ENCODE measurements around the gene MAGI1.

MAGI1 gene

DNA sequence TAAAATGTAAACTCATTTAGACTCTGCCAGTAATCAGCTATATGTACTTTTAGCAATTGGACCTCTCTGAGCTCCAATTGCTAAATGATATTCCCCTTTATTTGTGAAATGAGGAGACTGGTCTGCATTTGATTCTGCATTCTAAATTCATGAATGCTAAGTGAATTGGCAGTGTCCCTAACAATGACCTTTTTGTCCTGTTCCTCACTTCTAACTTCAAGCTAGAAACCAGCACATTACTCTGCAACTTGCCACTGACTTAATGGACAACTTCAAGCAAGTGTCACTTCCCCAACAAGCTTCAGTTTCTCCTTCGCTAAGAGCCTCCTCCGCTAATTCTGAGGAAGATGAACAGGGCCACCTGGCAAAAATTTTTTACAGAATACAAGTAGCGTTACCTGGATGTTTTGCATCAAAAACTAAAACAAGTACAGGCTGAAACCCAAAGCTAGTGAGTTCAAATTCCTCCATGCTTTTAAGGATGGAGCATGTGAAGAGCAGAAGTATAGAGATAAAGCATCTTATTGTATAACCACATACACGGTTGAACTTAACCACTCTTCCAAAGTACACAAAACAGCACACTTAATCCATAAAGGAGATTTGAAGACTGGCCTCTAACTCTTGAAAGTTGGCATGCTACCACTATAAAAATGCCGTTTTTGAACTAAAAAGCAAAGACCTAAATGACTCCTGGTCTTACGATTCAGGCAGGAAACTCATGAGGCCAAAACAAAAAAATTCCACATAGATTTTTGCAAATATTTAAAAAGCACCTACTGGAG is 207.6 kb downstream of the MAGI1 start:
- no peak for DNase-seq

DNA sequence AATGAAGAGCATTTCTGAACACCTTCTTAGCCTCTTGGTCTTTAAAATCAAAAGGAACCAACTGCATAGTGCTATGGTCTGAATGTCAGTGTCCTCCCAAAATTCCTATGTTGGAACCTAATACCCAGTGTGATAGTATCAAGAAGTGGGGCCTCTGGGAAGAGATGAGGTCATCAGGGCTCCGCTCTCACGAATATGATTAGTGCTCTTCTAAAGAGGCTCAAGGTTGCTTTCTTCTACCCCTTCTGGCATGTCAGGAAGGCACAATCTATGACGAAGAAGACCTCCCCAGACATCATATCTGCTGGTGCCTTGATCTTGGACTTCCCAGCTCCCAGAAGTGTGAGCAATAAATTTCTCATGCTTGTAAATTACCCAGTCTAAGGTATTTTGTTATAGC is 209.5 kb downstream of the MAGI1 start:
- DNase-seq: no peak

GRCh38 chr3:65828706-65829105 is 210.0 kb downstream of the MAGI1 start:
- DNase-seq: no peak

- no peak for DNase-seq
These were observed 211.6 kb downstream of the MAGI1 start for GRCh38 chr3:65827076-65827475.

GRCh38 chr3:65824166-65824565 is 214.6 kb downstream of the MAGI1 start:
- no peak for DNase-seq

DNA sequence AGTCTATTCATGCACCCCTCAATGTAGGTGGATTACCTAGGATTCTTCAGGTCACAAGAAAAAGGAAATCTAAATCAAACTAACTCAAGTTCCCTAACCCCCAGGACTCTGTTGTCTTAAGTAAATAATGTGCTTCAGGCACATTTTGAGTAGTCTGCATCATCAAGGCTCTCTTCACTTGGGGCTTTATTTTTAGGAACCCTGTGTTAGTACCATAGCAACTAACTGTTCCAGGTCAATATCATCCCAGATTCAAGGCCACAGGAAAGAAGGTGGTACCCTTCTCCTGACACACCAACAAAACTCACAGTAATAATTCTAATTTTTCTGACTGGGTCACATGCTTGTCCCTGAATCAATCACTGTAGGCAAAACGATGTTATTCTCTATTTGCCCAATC is 218.1 kb downstream of the MAGI1 start:
- no peak for DNase-seq

- no peak for DNase-seq
These were observed 218.8 kb downstream of the MAGI1 start for GRCh38 chr3:65819896-65820295.

- DNase-seq: no peak
These were observed 221.1 kb downstream of the MAGI1 start for GRCh38 chr3:65817553-65818126.

DNA sequence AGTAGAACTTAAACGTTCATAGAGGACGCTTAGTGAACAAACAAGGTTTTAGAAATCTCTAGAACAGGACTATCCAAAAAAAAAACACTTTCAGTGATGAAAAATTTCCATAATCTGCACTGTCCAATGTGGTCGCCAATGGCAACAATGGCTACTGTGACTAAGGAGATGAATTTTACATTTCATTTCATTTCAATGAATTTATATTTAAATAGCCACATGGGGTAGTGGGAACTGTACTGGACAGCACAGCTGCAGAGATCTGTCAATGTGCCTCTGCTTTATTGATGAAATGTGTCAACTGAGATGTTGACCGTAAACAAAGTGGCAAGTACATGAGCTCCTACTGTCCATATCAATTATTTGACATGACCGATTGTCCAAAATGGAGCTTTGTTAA is 222.5 kb downstream of the MAGI1 start:
- DNase-seq: no peak

DNA sequence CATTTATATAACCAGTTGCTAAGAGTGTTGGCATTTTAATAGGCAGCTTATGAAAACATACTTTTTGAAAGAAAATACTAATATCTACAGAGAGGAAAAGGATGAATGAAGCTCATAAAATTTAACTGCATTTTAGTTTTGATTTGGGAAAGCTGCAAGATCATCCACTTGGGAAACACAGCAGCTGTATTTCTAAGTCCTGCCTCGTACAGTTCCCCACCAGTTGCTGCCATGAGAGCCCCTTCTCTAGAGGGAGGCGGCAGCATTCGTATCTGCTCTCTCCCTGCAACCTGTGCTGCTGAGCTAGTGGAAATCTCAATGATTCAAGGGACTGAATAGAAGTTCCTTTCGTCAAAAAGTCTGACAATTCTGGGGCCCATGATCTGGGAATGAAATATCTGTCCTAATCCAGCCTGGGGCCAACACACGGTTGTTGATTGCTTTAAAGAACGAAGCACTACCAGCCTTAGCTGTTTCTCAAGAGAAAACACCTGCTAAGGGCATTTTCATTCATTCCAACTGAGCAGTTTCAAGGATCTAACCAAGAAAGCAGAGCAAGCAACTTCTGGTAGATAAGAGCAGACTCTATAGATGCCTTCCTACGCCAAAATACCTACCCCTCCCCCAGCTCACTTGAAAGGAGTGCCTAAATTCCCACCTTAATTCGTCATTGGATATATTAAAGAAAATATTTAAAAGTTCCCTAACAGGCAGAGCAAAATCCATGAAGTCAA is 223.7 kb downstream of the MAGI1 start:
- DNase-seq: no peak

GRCh38 chr3:65811892-65812291 is 226.8 kb downstream of the MAGI1 start:
- DNase-seq: no peak

DNA sequence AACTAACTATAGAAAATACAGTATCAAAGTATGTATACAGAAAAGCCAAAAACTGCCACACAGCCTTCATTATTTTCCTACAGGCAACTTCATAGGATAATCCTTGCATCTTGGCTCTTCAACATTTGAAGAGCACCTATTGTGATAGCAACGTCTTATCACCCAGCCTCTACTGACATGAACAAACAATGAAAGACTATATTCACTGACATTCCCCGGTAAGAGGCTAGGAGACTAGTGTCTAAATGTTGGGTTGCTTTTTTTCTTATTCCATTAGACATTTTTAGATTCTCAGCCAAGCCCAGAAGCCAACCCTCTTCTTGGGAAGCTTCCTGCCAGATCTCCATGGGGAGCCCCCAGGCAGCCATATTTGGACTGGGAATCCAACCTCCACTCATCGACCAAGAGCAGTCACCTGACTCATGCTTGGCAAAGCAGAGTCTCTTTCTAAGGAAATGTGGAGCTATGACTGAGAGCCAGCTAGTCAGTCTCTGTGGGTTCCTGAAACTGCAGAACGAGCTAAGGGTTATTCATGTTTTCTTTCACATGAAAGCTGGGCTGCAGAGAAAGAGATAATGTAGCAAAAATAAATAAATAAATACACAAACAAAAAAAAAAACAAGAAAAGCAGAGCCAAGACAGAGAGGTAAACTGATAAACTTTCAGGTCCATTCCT is 227.5 kb downstream of the MAGI1 start:
- DNase-seq: no peak

DNA sequence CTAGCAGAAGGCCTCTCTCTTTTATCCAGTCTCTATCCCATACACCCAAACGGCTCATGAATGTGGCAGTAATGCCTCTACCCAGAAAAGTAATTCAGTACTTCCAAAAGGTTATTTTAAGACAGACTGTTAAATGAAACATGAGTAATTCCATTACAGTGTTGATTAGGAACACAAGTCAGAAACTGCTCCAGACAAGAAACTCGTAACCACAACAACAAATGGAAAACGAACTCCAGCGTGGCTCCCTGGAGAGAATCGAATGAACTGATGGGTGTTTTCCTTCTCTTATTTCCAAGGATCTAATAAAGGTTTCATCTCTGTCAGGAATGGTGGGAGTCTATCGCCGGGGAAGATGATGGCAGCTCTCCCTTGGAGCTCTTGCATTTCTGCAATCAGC is 228.4 kb downstream of the MAGI1 start:
- no peak for DNase-seq

GRCh38 chr3:65809641-65810150 is 229.0 kb downstream of the MAGI1 start:
- DNase-seq: no peak

DNA sequence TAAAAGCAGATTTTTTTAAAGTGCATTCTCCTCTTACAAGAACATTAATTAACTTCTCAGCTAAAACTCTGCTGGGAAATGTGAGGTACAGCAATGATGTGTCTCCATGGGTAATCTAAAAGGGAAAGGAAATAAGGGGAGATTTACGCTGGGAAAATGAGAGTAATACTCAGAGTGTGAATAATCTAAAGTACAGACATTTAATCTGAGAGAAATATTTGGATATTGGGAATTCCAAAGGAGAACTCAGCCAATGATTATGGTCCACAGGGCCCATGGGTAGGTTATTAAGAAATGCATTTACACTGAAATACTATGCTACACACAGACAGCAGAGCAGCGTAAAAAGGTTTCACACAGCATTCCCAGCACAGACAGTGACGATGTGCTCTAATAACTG is 229.9 kb downstream of the MAGI1 start:
- DNase-seq: no peak

- DNase-seq: no peak
These were observed 230.3 kb downstream of the MAGI1 start for GRCh38 chr3:65808407-65808806.

DNA sequence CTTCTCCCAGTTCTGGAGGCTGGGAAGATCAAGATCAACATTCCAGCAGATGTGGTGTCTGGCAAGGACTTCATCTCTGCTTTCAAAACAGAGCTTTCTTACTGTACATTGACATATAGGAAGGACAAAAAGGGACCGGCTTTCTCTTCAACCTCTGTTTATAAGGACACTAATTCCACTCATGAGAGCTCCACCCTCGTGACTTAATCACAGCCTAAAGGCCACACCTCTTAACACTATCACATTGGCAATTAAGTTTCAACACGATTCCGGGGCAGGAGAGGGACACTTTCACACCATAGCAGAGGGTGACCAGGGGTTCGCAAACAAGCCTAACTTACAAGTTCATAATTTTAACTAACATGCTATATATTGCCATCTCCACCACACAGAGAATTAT is 231.5 kb downstream of the MAGI1 start:
- DNase-seq: no peak

DNA sequence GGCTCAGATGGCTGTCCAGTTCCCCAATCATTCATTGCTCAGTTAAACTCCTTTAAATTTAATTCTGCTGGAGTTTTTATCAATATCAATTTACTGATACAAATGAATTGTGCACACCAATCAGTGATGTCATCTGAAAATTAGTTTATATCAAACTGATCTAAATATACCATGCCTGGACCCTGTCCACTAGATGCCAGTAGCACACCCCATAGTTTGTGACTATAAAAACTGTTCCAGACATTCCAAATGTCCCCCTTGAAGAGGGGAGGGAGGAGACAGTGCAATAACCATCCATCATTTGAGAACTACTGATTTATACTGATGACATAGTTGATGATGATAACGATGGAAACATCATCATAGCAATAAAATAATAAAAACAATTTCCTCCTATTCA is 232.1 kb downstream of the MAGI1 start:
- no peak for DNase-seq

DNA sequence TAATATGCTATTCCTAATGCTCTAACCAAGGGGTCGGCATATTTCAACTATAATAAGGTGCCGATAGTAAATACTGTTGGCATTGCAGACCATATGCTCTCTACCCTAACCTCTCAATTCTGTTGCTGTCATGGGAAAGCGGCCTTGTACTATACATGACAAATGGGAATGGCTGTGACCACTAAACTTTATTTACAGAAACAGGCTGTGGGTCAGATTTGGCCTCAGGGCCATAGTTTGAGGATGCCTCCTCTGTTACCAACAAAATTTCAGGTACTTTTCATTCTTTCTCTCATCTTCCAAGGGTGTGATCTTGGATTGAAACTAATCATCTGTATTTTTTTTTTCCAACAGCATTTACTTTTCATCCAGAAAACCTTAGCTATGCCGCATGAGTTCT is 242.0 kb downstream of the MAGI1 start:
- DNase-seq: no peak

- no peak for DNase-seq
These were observed 243.6 kb downstream of the MAGI1 start for GRCh38 chr3:65795166-65795565.

DNA sequence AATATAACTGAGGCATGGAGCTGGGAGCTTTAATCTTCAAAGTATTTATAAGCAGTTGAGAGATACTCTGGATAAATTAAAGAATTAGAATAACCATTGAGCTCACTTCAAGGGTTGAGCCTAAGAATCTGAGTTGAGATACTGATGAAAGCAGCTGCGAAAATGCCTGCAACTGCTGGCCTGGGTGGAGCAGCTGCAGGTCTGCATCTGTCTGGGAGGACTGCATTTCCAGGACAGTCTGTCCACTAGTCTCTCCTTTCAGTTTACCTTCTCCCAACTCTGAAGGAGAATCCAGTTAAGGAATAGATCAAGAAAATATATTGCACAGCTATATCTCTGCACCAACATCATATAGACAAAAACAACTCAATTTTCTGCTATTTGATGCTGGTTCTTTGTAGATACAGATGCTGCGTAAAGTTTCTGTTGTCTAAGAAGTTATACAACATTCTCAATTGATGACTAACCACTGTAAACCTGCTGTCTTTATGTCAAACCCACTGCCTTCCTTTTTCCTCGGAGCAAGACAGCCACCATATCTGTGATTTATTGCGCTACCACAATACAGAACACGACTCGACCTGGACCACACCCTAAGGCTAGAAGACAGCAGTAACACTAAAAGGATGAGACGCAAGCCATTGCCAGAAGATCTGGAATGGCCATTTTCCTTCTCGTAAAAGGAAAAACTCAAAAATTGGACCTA is 245.1 kb downstream of the MAGI1 start:
- DNase-seq: no peak

DNA sequence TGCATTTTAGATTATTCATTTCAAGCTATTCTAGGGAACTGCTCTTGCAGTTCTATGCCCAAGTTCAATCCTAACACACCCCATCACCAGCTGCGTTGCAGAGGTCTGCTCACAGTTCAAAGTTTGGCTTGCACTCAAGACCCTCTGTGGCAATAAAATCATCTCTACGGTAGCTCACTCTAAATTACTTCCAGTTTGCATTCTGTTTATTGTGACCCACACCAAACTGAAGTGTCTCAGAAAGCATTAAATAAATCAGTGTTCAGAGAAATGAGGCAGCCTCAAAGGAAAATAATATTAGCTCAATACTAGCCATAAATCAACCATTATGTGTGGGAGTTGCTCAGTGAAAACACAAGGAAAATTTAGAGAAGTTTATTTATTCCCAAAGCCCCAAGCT is 250.3 kb downstream of the MAGI1 start:
- DNase-seq: no peak

DNA sequence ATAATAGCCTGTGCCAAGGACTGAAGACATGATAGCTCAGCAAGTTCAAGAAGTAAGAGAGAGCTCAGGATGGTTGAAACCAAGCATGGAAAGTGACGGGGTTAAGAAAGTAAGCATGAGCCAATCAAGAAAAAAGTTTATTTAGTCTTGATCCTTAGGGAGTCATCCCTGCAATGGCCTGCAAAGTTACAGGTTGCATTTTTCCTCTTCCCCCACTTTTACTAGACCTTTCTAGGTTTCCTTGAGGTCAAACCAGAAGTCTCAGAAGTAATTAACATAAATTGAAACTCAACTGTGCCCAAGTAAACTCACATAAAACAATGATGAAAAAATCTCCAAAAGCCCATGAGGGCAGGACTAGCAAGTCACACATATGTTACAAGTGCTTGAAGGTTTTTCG is 250.9 kb downstream of the MAGI1 start:
- DNase-seq: no peak

All from NCI-H187 (cell line).